ENCODE results near the gene NEK7. TPM values are rescaled to one million over a fixed set of nuclear protein-coding genes. Genes with fewer than 3 reads are reported as not detected.

The NEK7 gene
- total RNA-seq, 3 donors from 2014 or later (not counting 1 experiment from before 2014, with no cell fraction given): 34.1 to 57.5 (median 42.1) TPM

- Histone ChIP-seq H3K27ac (ENCODE audit: low read length) (no peak overlapping the region), H3K4me1 (ENCODE audit: control insufficient read depth, insufficient read depth, low read length) (no peaks in the 10 kb centered on the region), H3K36me3 (ENCODE audit: control insufficient read depth, insufficient read depth, low read length) (peaks cover 8% of the 10 kb centered on the region), H3K4me3 (ENCODE audit: low read length) (no peak overlapping the region), H3K9me3 (ENCODE audit: control insufficient read depth, insufficient read depth, low read length) (no peaks in the 10 kb centered on the region), H3K27me3 (ENCODE audit: control insufficient read depth, insufficient read depth, low read length) (no peaks in the 10 kb centered on the region)
- ATAC-seq: no peak
- no peaks in the 10 kb centered on the region for H3K27me3 Mint-ChIP-seq (ENCODE audit: low read depth in 2 of 2)
- H3K36me3 Mint-ChIP-seq: no peaks in the 10 kb centered on the region
- no peaks in the 10 kb centered on the region for H3K9me3 Mint-ChIP-seq
- no peak for DNase-seq
- TF ChIP-seq CTCF (IDR thresholded peaks at IDR 0.05): no peak
- H3K4me3 Mint-ChIP-seq: no peak overlapping the region
- peaks cover 33 to 37% of the 10 kb centered on the region in 2 donors for H3K4me1 Mint-ChIP-seq
- WGBS (ENCODE audit: insufficient coverage): no CpG with 5 or more reads among the region's 1 CpG
- H3K27ac Mint-ChIP-seq: peak overlapping the region in 1 of 2 donors; percentile 49
- intact Hi-C loops (cut with micrococcal nuclease): no loop called here
These were observed 161.3 kb downstream of the NEK7 start for GRCh38 chr1:198318085-198318484.

GRCh38 chr1:198320759-198321158 is 164.0 kb downstream of the NEK7 start:
- Mint-ChIP-seq H3K9me3 (no peaks in the 10 kb centered on the region), H3K27me3 (ENCODE audit: low read depth in 2 of 2) (no peaks in the 10 kb centered on the region), H3K36me3 (no peaks in the 10 kb centered on the region), H3K4me3 (no peak overlapping the region), H3K4me1 (peaks cover 27 to 31% of the 10 kb centered on the region in 2 donors), H3K27ac (peak overlapping the region in 1 of 2 donors; percentile 45)
- no peak for ATAC-seq
- Histone ChIP-seq H3K36me3 (ENCODE audit: control insufficient read depth, insufficient read depth, low read length) (peaks cover 8% of the 10 kb centered on the region), H3K4me3 (ENCODE audit: low read length) (no peak overlapping the region), H3K4me1 (ENCODE audit: control insufficient read depth, insufficient read depth, low read length) (no peaks in the 10 kb centered on the region), H3K27ac (ENCODE audit: low read length) (no peak overlapping the region), H3K27me3 (ENCODE audit: control insufficient read depth, insufficient read depth, low read length) (no peaks in the 10 kb centered on the region), H3K9me3 (ENCODE audit: control insufficient read depth, insufficient read depth, low read length) (no peaks in the 10 kb centered on the region)
- 46% methylated on average over 5 of the region's 6 CpGs for WGBS (ENCODE audit: insufficient coverage)
- intact Hi-C loops (cut with micrococcal nuclease): no loop called here
- DNase-seq: no peak
- no peak for TF ChIP-seq CTCF (IDR thresholded peaks at IDR 0.05)

- DNase-seq (no peak), ATAC-seq (no peak)
- H3K9me3 ChIP-seq (ENCODE audit: control insufficient read depth, insufficient read depth, low read length): no peaks in the 10 kb centered on the region
- H3K4me3 ChIP-seq (ENCODE audit: low read length): no peak overlapping the region
- intact Hi-C loops (cut with micrococcal nuclease): no loop called here
- H3K27ac ChIP-seq (ENCODE audit: low read length): no peak overlapping the region
- no peaks in the 10 kb centered on the region for H3K9me3 Mint-ChIP-seq
- TF ChIP-seq CTCF (IDR thresholded peaks at IDR 0.05): no peak
- H3K27me3 ChIP-seq (ENCODE audit: control insufficient read depth, insufficient read depth, low read length): no peaks in the 10 kb centered on the region
- H3K4me1 ChIP-seq (ENCODE audit: control insufficient read depth, insufficient read depth, low read length): no peaks in the 10 kb centered on the region
- no peaks in the 10 kb centered on the region for H3K36me3 Mint-ChIP-seq
- WGBS (ENCODE audit: insufficient coverage): no CpG with 5 or more reads among the region's 3 CpGs
- H3K36me3 ChIP-seq (ENCODE audit: control insufficient read depth, insufficient read depth, low read length): peaks cover 2% of the 10 kb centered on the region
- peaks cover 0 to under 1% of the 10 kb centered on the region in 2 donors for H3K4me1 Mint-ChIP-seq
- H3K27ac Mint-ChIP-seq: no peak overlapping the region
- H3K4me3 Mint-ChIP-seq: no peak overlapping the region
- peaks cover 12% of the 10 kb centered on the region in 2 donors for H3K27me3 Mint-ChIP-seq (ENCODE audit: low read depth in 2 of 2)
These were observed 169.4 kb downstream of the NEK7 start for GRCh38 chr1:198326232-198326631.

GRCh38 chr1:198326915-198327314 is 170.1 kb downstream of the NEK7 start:
- Mint-ChIP-seq H3K27ac (no peak overlapping the region), H3K4me1 (no peaks in the 10 kb centered on the region), H3K27me3 (ENCODE audit: low read depth in 2 of 2) (peaks cover 15 to 19% of the 10 kb centered on the region in 2 donors), H3K4me3 (no peak overlapping the region), H3K9me3 (no peaks in the 10 kb centered on the region), H3K36me3 (no peaks in the 10 kb centered on the region)
- no peaks in the 10 kb centered on the region for H3K4me1 ChIP-seq (ENCODE audit: control insufficient read depth, insufficient read depth, low read length)
- 93% methylated on average over 3 of the region's 4 CpGs for WGBS (ENCODE audit: insufficient coverage)
- no peak for DNase-seq
- no peak overlapping the region for H3K4me3 ChIP-seq (ENCODE audit: low read length)
- H3K27me3 ChIP-seq (ENCODE audit: control insufficient read depth, insufficient read depth, low read length): no peaks in the 10 kb centered on the region
- no peak overlapping the region for H3K27ac ChIP-seq (ENCODE audit: low read length)
- no peaks in the 10 kb centered on the region for H3K36me3 ChIP-seq (ENCODE audit: control insufficient read depth, insufficient read depth, low read length)
- no peaks in the 10 kb centered on the region for H3K9me3 ChIP-seq (ENCODE audit: control insufficient read depth, insufficient read depth, low read length)
- ATAC-seq: no peak
- intact Hi-C loops (cut with micrococcal nuclease): no loop called here
- TF ChIP-seq CTCF (IDR thresholded peaks at IDR 0.05): no peak

All from natural killer cell (primary cell).